ENCODE results near the gene CADM1.

The CADM1 gene

GRCh38 chr11:115282923-115283322, 221.3 kb downstream of the CADM1 start:
- no peak for DNase-seq (ENCODE audit: low spot score)
- TF ChIP-seq CTCF (IDR thresholded peaks at IDR 0.05; ENCODE audit: extremely low read depth, missing control alignments): no peak

- no peak for TF ChIP-seq CTCF (IDR thresholded peaks at IDR 0.05; ENCODE audit: extremely low read depth, missing control alignments)
- no peak for DNase-seq (ENCODE audit: low spot score)
Measured at GRCh38 chr11:115280775-115281174, 223.4 kb downstream of the CADM1 start.

GRCh38 chr11:115279813-115280761, 224.1 kb downstream of the CADM1 start:
- DNase-seq (ENCODE audit: low spot score): no peak

GRCh38 chr11:115276799-115277198, 227.4 kb downstream of the CADM1 start:
- TF ChIP-seq CTCF (IDR thresholded peaks at IDR 0.05; ENCODE audit: extremely low read depth, missing control alignments): no peak
- DNase-seq (ENCODE audit: low spot score): no peak

More at GRCh38 chr11:115279813-115280761, 224.1 kb downstream of the CADM1 start:
- TF ChIP-seq CTCF (IDR thresholded peaks at IDR 0.05; ENCODE audit: extremely low read depth, missing control alignments): no peak

GRCh38 chr11:115276191-115276590, 228.0 kb downstream of the CADM1 start:
- DNase-seq (ENCODE audit: low spot score): no peak
- TF ChIP-seq CTCF (IDR thresholded peaks at IDR 0.05; ENCODE audit: extremely low read depth, missing control alignments): no peak

GRCh38 chr11:115275045-115275444, 229.2 kb downstream of the CADM1 start:
- no peak for TF ChIP-seq CTCF (IDR thresholded peaks at IDR 0.05; ENCODE audit: extremely low read depth, missing control alignments)
- DNase-seq (ENCODE audit: low spot score): no peak

- no peak for DNase-seq (ENCODE audit: low spot score)
- TF ChIP-seq CTCF (IDR thresholded peaks at IDR 0.05; ENCODE audit: extremely low read depth, missing control alignments): no peak
Measured at GRCh38 chr11:115272925-115273324, 231.3 kb downstream of the CADM1 start.

Measured in GM20000 (cell line).